DMS153 (cell line): ENCODE measurements around the gene OTUD5.

Experiments
- DNase-seq: peaks from one replicate; lab custom pipeline; 2025; lab: John Stamatoyannopoulos, UW

Gene OTUD5

GRCh38 chrX:48936429-48937053 lies 20.9 kb downstream of the OTUD5 start:
- no peak for DNase-seq

- DNase-seq: no peak
Measured at GRCh38 chrX:48935301-48935670, 22.1 kb downstream of the OTUD5 start.

DNA sequence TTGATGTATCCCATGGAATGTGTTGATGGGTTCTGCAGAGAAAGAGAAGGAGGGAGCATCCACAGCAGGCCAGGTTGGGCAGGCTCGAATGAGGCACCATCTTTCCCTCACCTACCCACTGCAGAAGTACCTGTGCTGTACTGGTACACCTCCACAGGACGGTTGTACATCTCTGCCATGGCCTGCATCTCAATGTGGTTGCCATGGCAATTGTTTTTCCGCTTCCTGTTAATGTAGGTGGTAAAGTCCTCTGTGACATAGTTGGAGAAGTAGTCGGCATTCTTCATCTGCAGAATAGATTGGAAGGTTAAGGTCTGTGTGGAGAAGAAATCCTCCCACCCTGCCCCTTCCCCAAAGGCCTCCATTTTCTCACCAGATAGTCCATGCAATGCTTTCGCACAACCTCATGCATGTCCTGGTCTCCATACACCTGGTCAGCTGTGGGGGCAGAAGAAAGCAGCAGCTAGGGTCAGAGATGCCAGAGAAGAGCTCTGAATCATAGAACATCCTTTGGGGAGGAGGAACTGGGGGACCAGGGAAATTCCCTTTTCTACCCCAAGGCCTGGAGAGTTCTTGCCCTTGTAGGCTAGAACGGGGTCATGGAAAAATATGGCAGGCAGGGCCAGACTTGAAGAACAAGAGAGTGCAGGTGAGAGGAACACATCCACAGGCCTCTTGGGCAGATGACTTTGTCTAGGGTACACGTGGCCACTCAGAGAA lies 22.7 kb downstream of the OTUD5 start:
- no peak for DNase-seq

DNA sequence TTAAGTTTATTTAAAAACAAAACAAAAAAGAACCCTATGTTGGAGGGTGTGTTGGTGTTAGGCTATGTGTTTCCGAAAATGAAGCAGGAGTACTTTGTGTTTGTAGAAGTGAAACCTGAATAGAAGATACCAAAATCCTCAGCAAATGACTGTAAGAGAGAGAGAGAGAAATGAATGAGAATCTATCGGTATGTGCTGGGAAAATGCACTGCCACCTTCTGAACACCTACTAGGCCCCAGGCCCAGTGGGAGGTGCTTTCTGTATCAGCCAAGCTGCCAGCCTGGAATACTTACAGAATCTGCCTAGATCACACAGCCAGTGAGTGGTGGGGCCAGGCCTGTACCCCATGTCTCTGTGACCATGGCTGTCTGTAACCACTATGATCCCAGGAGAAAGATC lies 23.6 kb downstream of the OTUD5 start:
- no peak for DNase-seq

GRCh38 chrX:48927736-48928382 lies 29.5 kb downstream of the OTUD5 start:
- DNase-seq: no peak

DNA sequence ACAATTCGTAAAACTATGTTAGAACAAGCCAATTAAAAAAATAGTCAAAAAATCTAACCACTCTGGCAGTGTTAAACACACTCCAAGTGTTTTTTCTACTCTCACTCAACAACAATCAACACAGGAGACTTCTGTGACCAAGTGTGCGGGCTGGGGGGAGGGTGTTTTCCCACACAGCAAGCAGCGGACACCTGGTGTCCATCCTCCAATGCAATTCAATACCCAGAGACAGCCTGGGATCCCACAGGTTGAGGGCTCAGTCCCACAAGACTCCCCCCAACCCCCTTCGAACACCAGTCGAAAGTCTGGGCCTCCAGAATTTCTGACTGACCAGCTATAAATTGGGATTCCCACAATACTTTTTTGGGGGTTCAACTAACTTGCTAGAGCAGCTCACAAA lies 30.3 kb downstream of the OTUD5 start:
- no peak for DNase-seq

- no peak for DNase-seq
Measured at GRCh38 chrX:48924270-48924669, 33.1 kb downstream of the OTUD5 start.

DNA sequence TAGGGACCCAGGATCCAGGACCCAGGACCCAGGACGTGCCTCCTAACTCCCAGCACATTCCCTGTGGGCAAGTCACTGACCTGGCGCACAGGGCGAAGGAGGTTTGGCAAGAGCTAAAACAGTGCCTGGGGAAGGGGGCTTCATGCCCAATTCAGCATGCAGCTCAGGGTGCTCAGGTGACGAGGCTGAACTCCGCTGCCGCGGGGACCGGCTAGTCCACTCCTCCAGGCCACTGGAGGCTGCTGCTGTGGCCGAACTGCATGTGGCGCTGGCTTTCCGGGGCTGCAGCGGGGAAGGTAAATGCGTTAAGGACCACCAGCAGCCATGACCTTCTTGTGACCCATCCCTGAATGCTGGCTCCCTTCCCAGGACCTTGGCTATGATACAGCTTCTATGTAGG lies 33.6 kb downstream of the OTUD5 start:
- DNase-seq: no peak

- no peak for DNase-seq
Measured at GRCh38 chrX:48920718-48921104, 36.7 kb downstream of the OTUD5 start.

DNA sequence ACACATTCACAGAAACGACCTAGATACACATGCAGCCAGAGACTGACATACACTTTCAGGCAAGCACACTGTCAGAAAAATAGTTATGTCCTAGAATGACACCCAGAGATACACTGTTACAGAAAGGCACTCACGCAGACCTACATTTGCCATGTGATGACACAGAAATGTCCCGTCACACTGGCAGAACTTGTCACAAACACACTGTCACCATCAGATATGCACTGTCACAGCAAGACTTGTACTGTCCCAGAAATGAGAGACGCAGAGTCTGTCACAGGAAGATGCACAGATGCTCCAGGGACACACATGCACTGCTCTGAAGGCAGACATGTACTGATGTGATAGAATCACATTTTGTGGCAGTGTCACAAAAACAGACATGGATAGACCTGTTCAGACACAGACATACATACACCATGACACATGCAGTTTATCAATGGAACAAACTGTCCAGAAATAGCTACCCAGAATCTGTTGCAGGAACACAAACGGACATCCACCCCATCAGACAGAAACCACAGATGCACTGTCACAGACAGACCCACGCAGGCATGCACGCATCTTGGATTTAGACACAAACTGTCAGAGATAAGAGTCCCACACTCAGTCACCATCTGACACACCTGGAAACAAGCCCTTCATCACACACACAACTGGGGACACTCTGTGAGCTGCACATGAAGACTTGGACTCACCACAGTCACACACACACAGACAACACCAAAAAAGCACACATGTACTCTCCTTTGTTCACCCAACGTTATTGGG lies 37.3 kb downstream of the OTUD5 start:
- DNase-seq: no peak

DNA sequence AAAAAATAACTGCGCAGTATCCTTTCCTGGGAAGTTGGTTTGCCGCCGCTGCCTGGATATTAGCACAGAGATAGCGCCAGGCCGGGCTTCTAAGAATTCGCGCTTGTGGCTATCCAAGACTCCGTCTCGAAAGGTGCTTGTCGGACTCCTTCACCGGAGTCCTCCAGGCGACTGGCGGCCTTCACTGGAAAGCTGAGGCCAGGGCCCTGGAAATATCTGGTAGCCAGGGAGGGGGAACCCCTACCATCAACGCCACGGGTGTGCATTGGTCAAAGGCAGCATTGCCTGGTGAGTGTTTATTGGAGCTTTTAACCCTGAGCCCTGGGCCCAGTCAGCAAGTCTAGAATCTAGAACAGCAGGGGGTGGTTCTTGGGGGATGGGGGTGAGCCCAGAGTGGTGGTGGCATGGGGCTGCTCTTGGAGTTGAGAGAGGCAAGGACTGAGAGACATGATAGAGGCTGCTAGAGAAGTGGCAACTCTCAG lies 38.0 kb downstream of the OTUD5 start:
- no peak for DNase-seq

GRCh38 chrX:48918643-48919340 lies 38.6 kb downstream of the OTUD5 start, which contains the start of gene PIM2:
Gene PIM2, minus strand, starts transcription at chrX:48919024. Its CDS starts 190 bp downstream, at chrX:48918834.
- DNase-seq: peak; percentile 93

GRCh38 chrX:48918301-48918642 lies 39.1 kb downstream of the OTUD5 start:
- no peak for DNase-seq

- peak; percentile 70 for DNase-seq
Measured at GRCh38 chrX:48917139-48918001, 40.0 kb downstream of the OTUD5 start.

DNA sequence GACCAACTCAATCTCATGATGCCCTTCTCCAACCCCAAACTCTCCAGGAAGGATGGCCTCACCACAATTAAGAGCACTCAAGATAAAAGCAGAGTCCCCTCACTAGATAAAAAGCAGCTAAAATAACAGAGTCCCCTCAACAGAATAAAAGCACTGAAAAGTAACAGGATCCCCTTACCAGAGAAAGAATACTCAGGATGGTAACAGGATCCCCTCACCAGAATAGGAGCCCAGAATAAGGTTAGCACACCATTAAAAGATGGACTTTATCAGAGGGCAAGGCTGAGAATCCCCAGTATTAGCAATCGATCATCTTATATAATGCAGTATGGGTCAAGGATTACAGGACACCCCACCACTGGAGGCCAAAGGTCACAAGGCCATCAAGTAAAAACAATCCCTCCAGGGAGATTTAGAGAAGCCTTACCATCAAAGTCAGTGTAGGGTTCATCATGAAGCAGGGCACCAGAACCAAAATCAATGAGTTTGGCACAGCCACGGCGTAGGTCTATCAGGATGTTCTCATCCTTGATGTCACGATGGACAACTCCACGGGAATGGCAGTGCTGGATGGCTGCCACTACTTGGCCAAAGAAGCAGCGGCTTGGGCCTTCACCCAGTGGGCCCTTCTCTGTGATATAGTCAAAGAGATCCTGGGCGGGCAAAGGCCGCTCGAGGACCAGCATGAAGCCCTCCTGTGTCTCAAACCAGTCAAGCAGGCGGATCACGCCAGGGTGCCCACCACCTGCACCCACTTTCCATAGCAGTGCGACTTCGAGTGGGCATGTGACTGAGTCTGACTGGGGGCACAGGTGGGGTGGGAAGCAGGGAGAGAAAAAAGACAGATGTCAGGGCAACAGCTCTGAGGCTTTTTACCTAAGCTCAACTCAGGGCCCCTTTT lies 42.6 kb downstream of the OTUD5 start:
- no peak for DNase-seq

- DNase-seq: no peak
Measured at GRCh38 chrX:48913605-48914366, 43.6 kb downstream of the OTUD5 start.

DNA sequence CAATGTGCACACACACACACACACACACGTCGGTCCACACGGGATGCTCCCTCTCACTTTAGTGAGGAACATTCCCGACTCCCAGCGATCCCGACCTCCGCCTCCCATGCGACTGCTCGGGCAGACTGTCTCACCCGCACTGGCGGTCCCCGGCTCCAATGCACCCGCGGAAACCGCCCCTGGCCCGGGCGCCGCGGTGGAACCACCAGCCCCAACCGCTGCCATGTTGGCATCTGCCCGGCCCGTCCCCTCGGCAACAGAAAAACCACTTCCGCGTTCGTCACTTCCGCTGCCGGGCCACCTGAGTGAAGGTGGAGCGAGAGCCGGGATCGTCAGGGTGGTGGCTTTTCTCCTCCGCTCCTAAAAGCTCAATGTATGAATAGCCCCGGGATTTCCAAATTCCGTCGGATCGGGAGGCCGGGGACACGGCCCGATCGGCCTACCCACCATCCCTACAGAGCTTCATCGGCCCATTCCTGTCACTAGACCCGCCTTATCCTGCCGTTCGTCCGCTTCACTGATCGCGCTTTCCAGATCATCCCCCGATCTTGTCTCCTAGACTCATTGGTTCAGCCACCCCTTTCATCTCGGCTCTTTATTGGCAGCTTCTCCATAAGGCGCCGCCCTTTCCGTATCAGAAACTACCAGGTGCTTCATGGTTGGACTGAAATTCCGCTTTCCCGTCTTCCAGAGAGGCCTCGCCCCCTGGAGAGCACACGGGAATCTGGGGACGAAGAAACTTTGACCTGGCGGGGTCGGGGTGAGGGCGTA lies 45.8 kb downstream of the OTUD5 start, which contains the start of gene SLC35A2:
Gene SLC35A2, minus strand, starts transcription at position 235 of the 771 bp plus-strand sequence. Its CDS starts 10 bp downstream, at position 225.
- DNase-seq: peak; percentile 69

DNA sequence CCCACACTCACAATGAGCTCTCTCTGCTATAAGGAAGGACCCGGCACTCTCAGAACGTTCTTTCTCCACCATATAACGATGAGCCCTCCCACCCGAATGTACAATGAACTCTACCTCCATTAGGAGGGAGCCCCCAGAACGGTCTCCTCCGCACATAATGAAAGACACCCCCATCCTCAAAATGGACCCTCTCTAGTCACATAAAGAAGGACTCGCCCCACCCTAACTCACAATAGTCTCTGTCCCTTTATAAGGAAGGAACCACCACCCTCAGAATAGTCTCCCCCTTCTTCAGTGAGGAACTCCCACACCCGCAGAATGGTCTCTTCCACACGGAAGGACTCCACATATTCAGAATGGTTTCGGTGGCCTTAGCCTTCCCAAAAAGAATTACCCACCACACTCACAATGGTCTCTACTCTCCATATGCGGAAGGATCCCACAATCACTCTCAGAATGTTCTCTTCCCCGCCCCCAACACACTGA lies 46.4 kb downstream of the OTUD5 start:
- no peak for DNase-seq
